Sigmoid colon (tissue), 4 donors: Measurements from ENCODE around the gene BORCS5.

Experiments used
- EP300 ChIP-seq, 4 donors: sonication (generic); formaldehyde crosslinking; IDR thresholded peaks; one replicate each; pipeline ENCODE4 v1.6.1; 2017; ENCODE audit warnings: antibody characterized with exemption in 4 of 4
- POLR2A ChIP-seq, 2 donors: fragments of 450-650 bp; IDR thresholded peaks; one replicate each; pipeline ENCODE4 v1.6.1; 2016; ENCODE audit warnings: antibody characterized with exemption in 2 of 2, mild to moderate bottlenecking in 2 of 2, moderate library complexity in 2 of 2
- POLR2AphosphoS5 ChIP-seq, 4 donors: sonication (generic); formaldehyde crosslinking; IDR thresholded peaks; one replicate each; pipeline ENCODE4 v1.6.1; 2017; ENCODE audit warnings: antibody characterized with exemption in 4 of 4
- TF ChIP-seq, protein P1 (sequence below), 4 experiments: fragments of 450-650 bp in 3 of 4; fragments of 200-600 bp in 1 of 4; IDR thresholded peaks; one replicate each; pipeline ENCODE4 v1.5.1; 2016 to 2019; ENCODE audit warnings: antibody characterized with exemption in 4 of 4, mild to moderate bottlenecking in 3 of 4, moderate library complexity in 2 of 4

DNA sequence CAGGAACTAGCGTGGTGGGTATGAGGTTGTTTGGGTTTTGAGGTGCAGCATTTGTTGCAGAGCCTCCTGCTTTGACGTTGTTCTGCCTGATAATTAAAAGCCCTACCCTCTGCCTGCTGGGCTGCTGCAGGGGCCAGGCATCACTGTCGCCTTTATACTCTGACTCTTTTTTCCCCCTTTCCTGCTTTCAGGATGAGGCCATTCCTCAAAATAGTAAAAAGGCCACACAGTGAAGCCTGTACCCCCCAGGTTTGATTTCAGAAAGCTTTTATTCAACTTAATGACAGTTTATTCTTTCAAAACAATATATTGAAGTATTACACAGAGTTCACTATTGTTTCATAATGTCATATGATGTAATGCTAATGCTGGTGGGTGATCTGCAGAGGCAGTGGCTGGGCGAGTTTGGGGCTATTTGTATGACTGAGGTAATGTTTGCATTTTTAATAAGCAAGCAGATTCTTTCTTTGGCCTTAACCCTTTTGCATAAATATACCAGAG is 9.1 kb downstream of the BORCS5 start:
- TF ChIP-seq POLR2A (IDR thresholded peaks at IDR 0.05) (no peak), POLR2AphosphoS5 (IDR thresholded peaks at IDR 0.05) (no peak), EP300 (IDR thresholded peaks at IDR 0.05) (no peak)
- TF ChIP-seq, protein P1, sequence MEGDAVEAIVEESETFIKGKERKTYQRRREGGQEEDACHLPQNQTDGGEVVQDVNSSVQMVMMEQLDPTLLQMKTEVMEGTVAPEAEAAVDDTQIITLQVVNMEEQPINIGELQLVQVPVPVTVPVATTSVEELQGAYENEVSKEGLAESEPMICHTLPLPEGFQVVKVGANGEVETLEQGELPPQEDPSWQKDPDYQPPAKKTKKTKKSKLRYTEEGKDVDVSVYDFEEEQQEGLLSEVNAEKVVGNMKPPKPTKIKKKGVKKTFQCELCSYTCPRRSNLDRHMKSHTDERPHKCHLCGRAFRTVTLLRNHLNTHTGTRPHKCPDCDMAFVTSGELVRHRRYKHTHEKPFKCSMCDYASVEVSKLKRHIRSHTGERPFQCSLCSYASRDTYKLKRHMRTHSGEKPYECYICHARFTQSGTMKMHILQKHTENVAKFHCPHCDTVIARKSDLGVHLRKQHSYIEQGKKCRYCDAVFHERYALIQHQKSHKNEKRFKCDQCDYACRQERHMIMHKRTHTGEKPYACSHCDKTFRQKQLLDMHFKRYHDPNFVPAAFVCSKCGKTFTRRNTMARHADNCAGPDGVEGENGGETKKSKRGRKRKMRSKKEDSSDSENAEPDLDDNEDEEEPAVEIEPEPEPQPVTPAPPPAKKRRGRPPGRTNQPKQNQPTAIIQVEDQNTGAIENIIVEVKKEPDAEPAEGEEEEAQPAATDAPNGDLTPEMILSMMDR (IDR thresholded peaks at IDR 0.05), result no peak
